NAMALWA (cell line): ENCODE measurements around the gene FEM1C.
"Not testable (repeated sequence)": the region's sequence is repeated elsewhere in the genome, so short reads cannot be mapped to it uniquely, and the experiment has no call there.

Experiments
- DNase-seq: peaks from one replicate; pipeline ENCODE4 v3.0.0-alpha.2; 2015; ENCODE audit warnings: low spot score

The FEM1C gene

GRCh38 chr5:115520191-115520590, 24.4 kb downstream of the FEM1C start:
- no peak for DNase-seq

GRCh38 chr5:115516372-115516771, 28.2 kb downstream of the FEM1C start:
- no peak for DNase-seq

GRCh38 chr5:115514220-115514619, 30.4 kb downstream of the FEM1C start:
- DNase-seq = no peak

GRCh38 chr5:115511632-115512031, 32.9 kb downstream of the FEM1C start:
- DNase-seq = no peak

- DNase-seq = no peak
These were observed 34.4 kb downstream of the FEM1C start for GRCh38 chr5:115510145-115510645.

- no peak for DNase-seq
These were observed 35.0 kb downstream of the FEM1C start for GRCh38 chr5:115509547-115509946.

- no peak for DNase-seq
These were observed 36.9 kb downstream of the FEM1C start for GRCh38 chr5:115507681-115508080.

- DNase-seq = no peak
These were observed 41.2 kb downstream of the FEM1C start for GRCh38 chr5:115503420-115503819.

- no peak for DNase-seq
These were observed 42.9 kb downstream of the FEM1C start for GRCh38 chr5:115501464-115502210.

GRCh38 chr5:115500225-115500624, 44.4 kb downstream of the FEM1C start:
- no peak for DNase-seq

GRCh38 chr5:115496936-115497576, 47.5 kb downstream of the FEM1C start:
- DNase-seq = no peak

- DNase-seq = no peak
These were observed 49.8 kb downstream of the FEM1C start for GRCh38 chr5:115494570-115495289.

GRCh38 chr5:115490596-115490995, 54.0 kb downstream of the FEM1C start:
- DNase-seq = no peak

GRCh38 chr5:115489733-115490132, 54.8 kb downstream of the FEM1C start:
- DNase-seq = no peak

GRCh38 chr5:115487756-115488155, 56.8 kb downstream of the FEM1C start:
- DNase-seq = no peak

- no peak for DNase-seq
These were observed 57.4 kb downstream of the FEM1C start for GRCh38 chr5:115487168-115487567.

GRCh38 chr5:115486728-115487127, 57.8 kb downstream of the FEM1C start:
- no peak for DNase-seq

- DNase-seq = no peak
These were observed 60.2 kb downstream of the FEM1C start for GRCh38 chr5:115484368-115484767.

- no peak for DNase-seq
These were observed 63.7 kb downstream of the FEM1C start for GRCh38 chr5:115480900-115481299.

GRCh38 chr5:115480271-115480670, 64.3 kb downstream of the FEM1C start:
- DNase-seq = no peak

GRCh38 chr5:115479166-115479873, 65.3 kb downstream of the FEM1C start:
- not testable (repeated sequence) for DNase-seq

GRCh38 chr5:115478281-115478680, 66.3 kb downstream of the FEM1C start:
- DNase-seq = no peak
